Embryonic facial prominence (tissue), 1 donor: ENCODE measurements around the gene LEF1.

Experiments used
- DNase-seq: peaks from one replicate; pipeline ENCODE4 v3.0.0-alpha.2; 2016; ENCODE audit errors: extremely low spot score

LEF1 gene

GRCh38 chr4:108175966-108176365 is 7.2 kb upstream of the LEF1 start:
- DNase-seq: no peak

- DNase-seq: no peak
These were observed 6.1 kb upstream of the LEF1 start for GRCh38 chr4:108174856-108175255.

GRCh38 chr4:108173599-108174057 is 4.9 kb upstream of the LEF1 start:
- no peak for DNase-seq

- DNase-seq: peak; percentile 71
These were observed 4.2 kb upstream of the LEF1 start for GRCh38 chr4:108172753-108173598.

GRCh38 chr4:108172231-108172752 is 3.6 kb upstream of the LEF1 start:
- DNase-seq: no peak

GRCh38 chr4:108171339-108172230 is 2.9 kb upstream of the LEF1 start:
- DNase-seq: no peak

GRCh38 chr4:108170631-108171338 is 2.1 kb upstream of the LEF1 start:
- no peak for DNase-seq

- no peak for DNase-seq
These were observed 932 bp upstream of the LEF1 start for GRCh38 chr4:108169664-108170063.

- DNase-seq: no peak
These were observed 517 bp downstream of the LEF1 start for GRCh38 chr4:108168160-108168670.

- no peak for DNase-seq
These were observed 2.1 kb downstream of the LEF1 start for GRCh38 chr4:108166441-108167315.

GRCh38 chr4:108166038-108166437 is 2.7 kb downstream of the LEF1 start:
- no peak for DNase-seq

- no peak for DNase-seq
These were observed 3.1 kb downstream of the LEF1 start for GRCh38 chr4:108165586-108165985.

GRCh38 chr4:108163351-108163750 is 5.4 kb downstream of the LEF1 start:
- DNase-seq: no peak

GRCh38 chr4:108160741-108161352 is 7.9 kb downstream of the LEF1 start:
- no peak for DNase-seq

GRCh38 chr4:108159845-108160244 is 8.9 kb downstream of the LEF1 start:
- DNase-seq: no peak

GRCh38 chr4:108157655-108158054 is 11.1 kb downstream of the LEF1 start:
- no peak for DNase-seq

GRCh38 chr4:108156391-108156790 is 12.3 kb downstream of the LEF1 start:
- DNase-seq: no peak

GRCh38 chr4:108155373-108155772 is 13.4 kb downstream of the LEF1 start:
- DNase-seq: no peak

GRCh38 chr4:108152980-108153379 is 15.8 kb downstream of the LEF1 start:
- DNase-seq: no peak
